Keratinocyte (primary cell): Measurements from ENCODE around the gene GOLIM4. TPM values are rescaled to one million over a fixed set of nuclear protein-coding genes. Genes with fewer than 3 reads are reported as not detected.

ENCODE experiments used
- DNase-seq: peaks from one replicate; pipeline ENCODE4 v3.0.0-alpha.2; 2011; ENCODE audit warnings: low read depth, missing footprints, low spot score
- FAIRE-seq: peaks from 2 replicates; lab custom pipeline; 2011; peaks lifted over from hg19 to GRCh38; lab: Jason Lieb, UNC
- H2AFZ ChIP-seq: 2 replicates; pipeline ENCODE4 v1.6.0; 2012; ENCODE audit warnings: low read length, control low read depth, inconsistent platforms; ENCODE audit not compliant: control insufficient read depth
- H3K27ac ChIP-seq: 2 replicates; pipeline ENCODE4 v1.5.1; 2011; ENCODE audit warnings: low read length; ENCODE audit not compliant: control insufficient read depth, insufficient read depth
- H3K27me3 ChIP-seq: 3 replicates; pipeline ENCODE4 v1.6.0; 2011; ENCODE audit warnings: low read length; ENCODE audit not compliant: control insufficient read depth, insufficient read depth; ENCODE audit errors: extremely low read depth
- H3K36me3 ChIP-seq, 2 experiments: 2 replicates in 1 of 2; 3 replicates in 1 of 2; pipeline ENCODE4 v1.5.1; 2011; ENCODE audit warnings: low read length in 2 of 2, mild to moderate bottlenecking in 1 of 2; ENCODE audit not compliant: control insufficient read depth in 2 of 2, insufficient read depth in 2 of 2; ENCODE audit errors: extremely low read depth in 1 of 2
- H3K4me1 ChIP-seq: 3 replicates; pipeline ENCODE4 v1.5.1; 2011; ENCODE audit warnings: low read length; ENCODE audit not compliant: control insufficient read depth, insufficient read depth; ENCODE audit errors: extremely low read depth
- H3K4me2 ChIP-seq: 3 replicates; pipeline ENCODE4 v1.6.0; 2011; ENCODE audit warnings: low read depth, low read length; ENCODE audit not compliant: control insufficient read depth, insufficient read depth; ENCODE audit errors: extremely low read depth
- H3K4me3 ChIP-seq, 3 experiments: fragments of 200-600 bp in 1 of 3; sonication (generic) in 1 of 3; 2 replicates in 2 of 3; 3 replicates in 1 of 3; pipeline ENCODE4 v1.5.1; 2011 to 2016; ENCODE audit warnings: low read length in 3 of 3, mild to moderate bottlenecking in 3 of 3, control low read depth in 2 of 3, inconsistent platforms in 1 of 3, low read depth in 1 of 3, mixed read lengths in 1 of 3, mixed run types in 1 of 3, moderate library complexity in 1 of 3; ENCODE audit not compliant: control insufficient read depth in 2 of 3, insufficient read depth in 2 of 3; ENCODE audit errors: extremely low read depth in 1 of 3
- H3K79me2 ChIP-seq: 2 replicates; pipeline ENCODE4 v1.6.0; 2012; ENCODE audit warnings: low read length; ENCODE audit not compliant: control insufficient read depth, insufficient read depth
- H3K9ac ChIP-seq: 3 replicates; pipeline ENCODE4 v1.6.0; 2011; ENCODE audit warnings: low read length; ENCODE audit not compliant: control insufficient read depth, insufficient read depth; ENCODE audit errors: extremely low read depth
- H3K9me1 ChIP-seq: 3 replicates; pipeline ENCODE4 v1.6.0; 2011; ENCODE audit warnings: low read length; ENCODE audit not compliant: control insufficient read depth, insufficient read depth; ENCODE audit errors: extremely low read depth
- H3K9me3 ChIP-seq: 2 replicates; pipeline ENCODE4 v1.5.1; 2012; ENCODE audit warnings: low read depth, low read length; ENCODE audit not compliant: control insufficient read depth
- H4K20me1 ChIP-seq: 3 replicates; pipeline ENCODE4 v1.6.0; 2011; ENCODE audit warnings: low read length; ENCODE audit not compliant: control insufficient read depth, insufficient read depth; ENCODE audit errors: extremely low read depth
- EZH2 ChIP-seq: IDR thresholded peaks from one replicate; pipeline ENCODE4 v1.6.1; 2012; ENCODE audit warnings: inconsistent platforms, mild to moderate bottlenecking, low read length, moderate library complexity
- dilution Hi-C: fragments of 300-500 bp; cut with MboI; formaldehyde crosslinking; loops from one replicate; pipeline ENCODE4 v1.7.0; 2020; ENCODE audit warnings: low sequenced_read_pairs; ENCODE audit not compliant: extremely low pct_ligation_motif_present
- polyA plus RNA-seq, 5 experiments: library from polyadenylated mRNA; depleted of rRNA in 3 of 5; stranded (reverse) in 3 of 5; stranded (forward) in 1 of 5; unstranded in 1 of 5; fragments of >200 nt; gene quantifications; 1 replicate in 1 of 5; 2 replicates in 3 of 5; 3 replicates in 1 of 5; pipeline versions ENCODE4 v1.2.1 to v1.2.3, GENCODE V29; 2011 to 2012; ENCODE audit warnings: missing spikeins in 2 of 5, low read depth in 1 of 5, low replicate concordance in 1 of 5
- TF ChIP-seq, protein P1 (sequence below), 3 experiments: IDR thresholded peaks in 1 of 3; conservative IDR thresholded peaks in 1 of 3; optimal IDR thresholded peaks in 1 of 3; 2 replicates in 2 of 3; 3 replicates in 1 of 3; pipeline versions ENCODE3 to v1.5.1; 2011; ENCODE audit warnings: low read length in 3 of 3, mild to moderate bottlenecking in 3 of 3, moderate library complexity in 2 of 3, control low read depth in 1 of 3, inconsistent platforms in 1 of 3; ENCODE audit not compliant: insufficient read depth in 2 of 3; ENCODE audit errors: extremely low read depth in 1 of 3

The GOLIM4 gene
- polyA plus RNA-seq, 1 donor (not counting 4 experiments of a cell fraction or from before 2014, with no cell fraction given), result 13.4 TPM

DNA sequence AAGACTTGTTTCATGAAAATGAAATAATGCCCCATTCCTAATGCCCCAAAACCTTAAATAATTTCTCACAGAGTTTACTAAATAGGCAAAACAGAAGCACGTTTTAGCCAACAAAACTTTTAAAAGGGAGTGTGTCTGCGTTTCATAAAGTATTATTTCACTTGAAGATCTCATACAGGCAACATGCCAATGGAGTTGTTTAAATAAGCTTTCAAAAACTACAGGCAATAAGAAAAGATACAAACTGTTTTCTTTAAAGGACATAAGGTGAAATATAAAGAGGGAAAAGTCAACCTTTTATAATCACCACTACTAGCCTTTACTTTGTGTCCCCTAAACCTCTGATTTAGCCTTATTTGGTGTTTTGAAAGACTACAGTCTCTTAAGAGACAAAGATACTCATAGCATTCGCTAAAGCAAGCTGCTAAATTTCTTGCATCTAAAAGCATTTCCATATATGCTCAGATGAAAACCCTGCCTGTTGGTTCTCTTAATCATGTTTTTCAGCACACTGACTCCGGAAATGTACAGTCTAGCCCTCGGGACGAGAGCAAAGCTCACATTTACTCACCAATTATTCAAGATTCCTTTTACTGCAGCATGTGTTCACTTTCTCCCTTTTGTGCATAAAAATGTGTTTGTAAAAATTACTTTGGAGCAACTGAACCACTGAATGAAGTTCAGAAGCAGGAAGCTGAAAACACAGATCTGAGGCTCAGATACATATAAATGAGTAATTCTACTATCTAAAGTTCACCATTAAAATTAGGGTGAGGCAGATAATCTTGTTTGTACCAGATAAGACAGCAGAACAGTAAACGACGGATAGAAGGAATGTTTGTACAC lies 119.0 kb downstream of the GOLIM4 start:
- no peak overlapping the region for H3K27ac ChIP-seq

DNA sequence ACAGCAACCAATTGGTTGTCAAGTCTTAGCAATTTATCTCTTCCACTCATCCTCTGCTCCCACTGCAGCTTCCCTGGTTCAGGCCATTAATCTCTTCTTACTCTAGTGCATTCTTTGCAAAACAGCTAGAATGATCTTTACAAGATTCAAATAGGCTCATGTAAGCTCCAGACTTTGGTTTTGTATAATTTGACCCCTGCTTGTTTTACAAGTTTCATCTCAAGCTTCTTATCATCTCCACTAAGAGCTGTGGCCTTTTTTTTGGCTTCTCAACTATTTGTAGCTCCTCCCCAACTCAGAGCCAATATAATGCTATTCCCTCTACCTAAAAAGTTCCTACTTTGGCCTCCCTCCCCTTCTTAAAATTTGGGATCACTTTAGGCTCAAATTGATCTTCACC lies 121.8 kb downstream of the GOLIM4 start:
- Histone ChIP-seq H3K4me3 (no peak overlapping the region), H3K9me1 (no peaks in the 10 kb centered on the region), H3K4me1 (no peaks in the 10 kb centered on the region), H3K27me3 (no peaks in the 10 kb centered on the region), H3K79me2 (no peaks in the 10 kb centered on the region), H3K9me3 (no peaks in the 10 kb centered on the region), H3K4me2 (no peak overlapping the region), H4K20me1 (no peaks in the 10 kb centered on the region), H2AFZ (no peak overlapping the region), H3K36me3 (no peaks in the 10 kb centered on the region), H3K27ac (no peak overlapping the region), H3K9ac (no peak overlapping the region)
- no peak for DNase-seq
- TF ChIP-seq, protein P1, sequence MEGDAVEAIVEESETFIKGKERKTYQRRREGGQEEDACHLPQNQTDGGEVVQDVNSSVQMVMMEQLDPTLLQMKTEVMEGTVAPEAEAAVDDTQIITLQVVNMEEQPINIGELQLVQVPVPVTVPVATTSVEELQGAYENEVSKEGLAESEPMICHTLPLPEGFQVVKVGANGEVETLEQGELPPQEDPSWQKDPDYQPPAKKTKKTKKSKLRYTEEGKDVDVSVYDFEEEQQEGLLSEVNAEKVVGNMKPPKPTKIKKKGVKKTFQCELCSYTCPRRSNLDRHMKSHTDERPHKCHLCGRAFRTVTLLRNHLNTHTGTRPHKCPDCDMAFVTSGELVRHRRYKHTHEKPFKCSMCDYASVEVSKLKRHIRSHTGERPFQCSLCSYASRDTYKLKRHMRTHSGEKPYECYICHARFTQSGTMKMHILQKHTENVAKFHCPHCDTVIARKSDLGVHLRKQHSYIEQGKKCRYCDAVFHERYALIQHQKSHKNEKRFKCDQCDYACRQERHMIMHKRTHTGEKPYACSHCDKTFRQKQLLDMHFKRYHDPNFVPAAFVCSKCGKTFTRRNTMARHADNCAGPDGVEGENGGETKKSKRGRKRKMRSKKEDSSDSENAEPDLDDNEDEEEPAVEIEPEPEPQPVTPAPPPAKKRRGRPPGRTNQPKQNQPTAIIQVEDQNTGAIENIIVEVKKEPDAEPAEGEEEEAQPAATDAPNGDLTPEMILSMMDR (optimal IDR thresholded peaks at IDR 0.05 in 1 of 3, IDR thresholded peaks at IDR 0.05 in 1 of 3, conservative IDR thresholded peaks at IDR 0.05 in 1 of 3; ENCODE audit: extremely low read depth in 1 of 3, insufficient read depth in 2 of 3, low read length in 3 of 3), result no peak
- no peak for TF ChIP-seq EZH2
- dilution Hi-C loops, result no loop called here
- FAIRE-seq, result no peak

More for the DNA sequence above, 119.0 kb downstream of the GOLIM4 start:
- no peaks in the 10 kb centered on the region for H4K20me1 ChIP-seq
- no peak overlapping the region for H3K4me3 ChIP-seq
- H3K9ac ChIP-seq, result no peak overlapping the region
- H3K36me3 ChIP-seq, result no peaks in the 10 kb centered on the region
- no peaks in the 10 kb centered on the region for H3K27me3 ChIP-seq
- H3K4me1 ChIP-seq, result no peaks in the 10 kb centered on the region
- DNase-seq (no peak), FAIRE-seq (no peak)
- H3K9me1 ChIP-seq, result no peaks in the 10 kb centered on the region
- no peaks in the 10 kb centered on the region for H3K9me3 ChIP-seq
- no peak for TF ChIP-seq EZH2
- TF ChIP-seq, protein P1 (optimal IDR thresholded peaks at IDR 0.05 in 1 of 3, IDR thresholded peaks at IDR 0.05 in 1 of 3, conservative IDR thresholded peaks at IDR 0.05 in 1 of 3; ENCODE audit: extremely low read depth in 1 of 3, insufficient read depth in 2 of 3, low read length in 3 of 3), result no peak
- no peak overlapping the region for H2AFZ ChIP-seq
- no peak overlapping the region for H3K4me2 ChIP-seq
- dilution Hi-C loops, result no loop called here
- no peaks in the 10 kb centered on the region for H3K79me2 ChIP-seq
